Stimulated activated effector memory CD8-positive, alpha-beta T cell treated with anti-CD3 and anti-CD28 coated beads, Interleukin-12 subunit alpha, Interleukin-12 subunit beta, amount 100 ng/mL, for 72 hours (primary cell): ENCODE results near the gene MLYCD.

ENCODE experiments used
- ATAC-seq: fragments of 150-1000 bp; cut with Tn5 transposase; 2 replicates; pipeline ENCODE4 v1.10.0; 2021
- DNase-seq, 2 donors: peaks; one replicate each; pipeline ENCODE4 v3.0.0; 2021 to 2022; ENCODE audit warnings: low spot score in 2 of 2
- H3K27ac Mint-ChIP-seq: one replicate; pipeline ENCODE4 v1.8.0; 2022; ENCODE audit warnings: mild to moderate bottlenecking, mixed read lengths
- H3K36me3 Mint-ChIP-seq: one replicate; pipeline ENCODE4 v1.8.0; 2022; ENCODE audit warnings: mild to moderate bottlenecking, mixed read lengths
- H3K4me1 Mint-ChIP-seq: one replicate; pipeline ENCODE4 v1.8.0; 2022; ENCODE audit warnings: mixed read lengths
- H3K4me3 Mint-ChIP-seq: one replicate; pipeline ENCODE4 v1.8.0; 2022; ENCODE audit warnings: mild to moderate bottlenecking, mixed read lengths
- H3K9me3 Mint-ChIP-seq: one replicate; pipeline ENCODE4 v1.8.0; 2022; ENCODE audit warnings: mixed read lengths

MLYCD gene

GRCh38 chr16:83887080-83887479 lies 11.8 kb upstream of the MLYCD start:
- no peaks in the 10 kb centered on the region for H3K4me1 Mint-ChIP-seq
- H3K27ac Mint-ChIP-seq: no peak overlapping the region
- no peak overlapping the region for H3K4me3 Mint-ChIP-seq
- ATAC-seq (no peak), DNase-seq (no peak)
- no peaks in the 10 kb centered on the region for H3K36me3 Mint-ChIP-seq
- H3K9me3 Mint-ChIP-seq: no peaks in the 10 kb centered on the region

- no peaks in the 10 kb centered on the region for H3K36me3 Mint-ChIP-seq
- H3K9me3 Mint-ChIP-seq: no peaks in the 10 kb centered on the region
- H3K4me3 Mint-ChIP-seq: no peak overlapping the region
- no peak for DNase-seq
- H3K27ac Mint-ChIP-seq: no peak overlapping the region
- ATAC-seq: no peak
- H3K4me1 Mint-ChIP-seq: no peaks in the 10 kb centered on the region
Observed at GRCh38 chr16:83887564-83887963, 11.4 kb upstream of the MLYCD start.

GRCh38 chr16:83888672-83889044 lies 10.3 kb upstream of the MLYCD start:
- H3K36me3 Mint-ChIP-seq: no peaks in the 10 kb centered on the region
- H3K4me1 Mint-ChIP-seq: no peaks in the 10 kb centered on the region
- no peaks in the 10 kb centered on the region for H3K9me3 Mint-ChIP-seq
- ATAC-seq: no peak
- no peak overlapping the region for H3K27ac Mint-ChIP-seq
- DNase-seq: no peak
- no peak overlapping the region for H3K4me3 Mint-ChIP-seq

GRCh38 chr16:83890359-83890758 lies 8.6 kb upstream of the MLYCD start:
- Mint-ChIP-seq H3K4me1 (no peaks in the 10 kb centered on the region), H3K36me3 (no peaks in the 10 kb centered on the region), H3K27ac (no peak overlapping the region), H3K4me3 (no peak overlapping the region), H3K9me3 (no peaks in the 10 kb centered on the region)
- no peak for ATAC-seq
- DNase-seq: no peak

- Mint-ChIP-seq H3K27ac (no peak overlapping the region), H3K4me1 (no peaks in the 10 kb centered on the region), H3K4me3 (no peak overlapping the region), H3K9me3 (no peaks in the 10 kb centered on the region), H3K36me3 (no peaks in the 10 kb centered on the region)
- DNase-seq (no peak), ATAC-seq (no peak)
Observed at GRCh38 chr16:83891742-83892141, 7.2 kb upstream of the MLYCD start.

GRCh38 chr16:83895243-83895642 lies 3.7 kb upstream of the MLYCD start:
- Mint-ChIP-seq H3K9me3 (no peaks in the 10 kb centered on the region), H3K4me1 (peaks cover 15% of the 10 kb centered on the region), H3K27ac (no peak overlapping the region), H3K4me3 (no peak overlapping the region), H3K36me3 (no peaks in the 10 kb centered on the region)
- ATAC-seq (no peak), DNase-seq (no peak)

- DNase-seq (no peak), ATAC-seq (no peak)
- no peak overlapping the region for H3K4me3 Mint-ChIP-seq
- no peak overlapping the region for H3K27ac Mint-ChIP-seq
- peaks cover 17% of the 10 kb centered on the region for H3K4me1 Mint-ChIP-seq
- H3K36me3 Mint-ChIP-seq: no peaks in the 10 kb centered on the region
- H3K9me3 Mint-ChIP-seq: no peaks in the 10 kb centered on the region
Observed at GRCh38 chr16:83895942-83896341, 3.0 kb upstream of the MLYCD start.

GRCh38 chr16:83899272-83899897 lies 470 bp downstream of the MLYCD start:
- Mint-ChIP-seq H3K36me3 (no peaks in the 10 kb centered on the region), H3K4me3 (peak overlapping the region; percentile 81), H3K4me1 (peaks cover 38% of the 10 kb centered on the region), H3K9me3 (no peaks in the 10 kb centered on the region), H3K27ac (peak overlapping the region; percentile 76)
- DNase-seq: peak; percentile 27 to 63
- peak; percentile 74 for ATAC-seq

- peak overlapping the region; percentile 81 for H3K4me3 Mint-ChIP-seq
- DNase-seq: no peak
- no peaks in the 10 kb centered on the region for H3K36me3 Mint-ChIP-seq
- ATAC-seq: no peak
- H3K27ac Mint-ChIP-seq: peak overlapping the region; percentile 76
- H3K9me3 Mint-ChIP-seq: no peaks in the 10 kb centered on the region
- peaks cover 38% of the 10 kb centered on the region for H3K4me1 Mint-ChIP-seq
Observed at GRCh38 chr16:83899978-83900377, 1.1 kb downstream of the MLYCD start.

- no peak overlapping the region for H3K27ac Mint-ChIP-seq
- ATAC-seq (no peak), DNase-seq (no peak)
- H3K9me3 Mint-ChIP-seq: no peaks in the 10 kb centered on the region
- H3K4me1 Mint-ChIP-seq: peaks cover 38% of the 10 kb centered on the region
- H3K4me3 Mint-ChIP-seq: peak overlapping the region; percentile 81
- no peaks in the 10 kb centered on the region for H3K36me3 Mint-ChIP-seq
Observed at GRCh38 chr16:83900571-83900970, 1.7 kb downstream of the MLYCD start.

GRCh38 chr16:83901101-83901500 lies 2.2 kb downstream of the MLYCD start:
- no peak overlapping the region for H3K27ac Mint-ChIP-seq
- H3K4me3 Mint-ChIP-seq: peak overlapping the region; percentile 81
- H3K36me3 Mint-ChIP-seq: no peaks in the 10 kb centered on the region
- DNase-seq: no peak
- H3K9me3 Mint-ChIP-seq: no peaks in the 10 kb centered on the region
- no peak for ATAC-seq
- H3K4me1 Mint-ChIP-seq: peaks cover 38% of the 10 kb centered on the region

GRCh38 chr16:83903751-83904150 lies 4.8 kb downstream of the MLYCD start:
- Mint-ChIP-seq H3K36me3 (peaks cover 9% of the 10 kb centered on the region), H3K4me1 (peaks cover 32% of the 10 kb centered on the region), H3K9me3 (no peaks in the 10 kb centered on the region), H3K27ac (no peak overlapping the region), H3K4me3 (no peak overlapping the region)
- ATAC-seq: no peak
- no peak for DNase-seq

GRCh38 chr16:83906683-83907082 lies 7.8 kb downstream of the MLYCD start:
- H3K9me3 Mint-ChIP-seq: no peaks in the 10 kb centered on the region
- peaks cover 15% of the 10 kb centered on the region for H3K4me1 Mint-ChIP-seq
- H3K27ac Mint-ChIP-seq: no peak overlapping the region
- ATAC-seq (no peak), DNase-seq (no peak)
- H3K36me3 Mint-ChIP-seq: peaks cover 35% of the 10 kb centered on the region
- no peak overlapping the region for H3K4me3 Mint-ChIP-seq

- DNase-seq (no peak), ATAC-seq (no peak)
- H3K36me3 Mint-ChIP-seq: peaks cover 35% of the 10 kb centered on the region
- H3K9me3 Mint-ChIP-seq: no peaks in the 10 kb centered on the region
- peaks cover 13% of the 10 kb centered on the region for H3K4me1 Mint-ChIP-seq
- H3K4me3 Mint-ChIP-seq: no peak overlapping the region
- H3K27ac Mint-ChIP-seq: no peak overlapping the region
Observed at GRCh38 chr16:83907111-83907510, 8.2 kb downstream of the MLYCD start.

- ATAC-seq (no peak), DNase-seq (no peak)
- no peak overlapping the region for H3K4me3 Mint-ChIP-seq
- peak overlapping the region; percentile 63 for H3K27ac Mint-ChIP-seq
- H3K9me3 Mint-ChIP-seq: no peaks in the 10 kb centered on the region
- H3K36me3 Mint-ChIP-seq: peaks cover 40% of the 10 kb centered on the region
- H3K4me1 Mint-ChIP-seq: peaks cover 11% of the 10 kb centered on the region
Observed at GRCh38 chr16:83907631-83908250, 8.8 kb downstream of the MLYCD start.

- H3K36me3 Mint-ChIP-seq: peaks cover 51% of the 10 kb centered on the region
Observed at GRCh38 chr16:83908798-83909197, 9.9 kb downstream of the MLYCD start.

More at GRCh38 chr16:83908798-83909197, 9.9 kb downstream of the MLYCD start:
- Mint-ChIP-seq H3K9me3 (no peaks in the 10 kb centered on the region), H3K4me3 (no peak overlapping the region), H3K27ac (peak overlapping the region; percentile 63), H3K4me1 (peaks cover 5% of the 10 kb centered on the region)
- DNase-seq: no peak
- ATAC-seq: no peak
